Psoas muscle (tissue), 8 donors: ENCODE measurements around the gene GAS6. TPM values are rescaled to one million over a fixed set of nuclear protein-coding genes. Genes with fewer than 3 reads are reported as not detected.

Source experiments
- ATAC-seq, 4 donors: fragments of 200-7000 bp; cut with Tn5 transposase; one replicate each; pipeline ENCODE4 v1.9.1; 2020; ENCODE audit warnings: moderate library complexity in 3 of 4, mild to moderate bottlenecking in 2 of 4
- DNase-seq, 2 donors: peaks; one replicate each; pipeline ENCODE4 v3.0.0-alpha.2; 2020
- H3K27ac ChIP-seq: fragments of 200-600 bp; one replicate; pipeline ENCODE4 v1.8.0; 2022
- H3K27me3 ChIP-seq, 3 donors: fragments of 200-600 bp in 1 of 3; one replicate each; pipeline versions ENCODE4 v1.6.1 to v1.8.0; 2013 to 2022; ENCODE audit warnings: low read length in 2 of 3, mild to moderate bottlenecking in 2 of 3, moderate library complexity in 1 of 3; ENCODE audit not compliant: insufficient read depth in 3 of 3
- H3K36me3 ChIP-seq, 2 donors: fragments of 200-600 bp in 1 of 2; one replicate each; pipeline versions ENCODE4 v1.6.1 to v1.8.0; 2013 to 2022; ENCODE audit warnings: low read depth in 1 of 2, mild to moderate bottlenecking in 1 of 2, moderate library complexity in 1 of 2; ENCODE audit not compliant: insufficient read depth in 1 of 2
- H3K4me1 ChIP-seq: fragments of 200-600 bp; one replicate; pipeline ENCODE4 v1.8.0; 2022
- H3K4me3 ChIP-seq: fragments of 200-600 bp; one replicate; pipeline ENCODE4 v1.8.0; 2022; ENCODE audit warnings: mild to moderate bottlenecking
- H3K9me3 ChIP-seq: fragments of 200-600 bp; one replicate; pipeline ENCODE4 v1.8.0; 2022
- CTCF ChIP-seq: fragments of 200-600 bp; IDR thresholded peaks from one replicate; pipeline ENCODE4 v1.8.0; 2022; ENCODE audit warnings: antibody characterized with exemption
- WGBS, 3 donors: extraction: QIAGEN DNeasy Blood & Tissue Kit; methylation state at CpG; one replicate each; pipeline versions ENCODE4 v1.1.6 to v1.1.7; 2013; 5-methylcytosine and 5-hydroxymethylcytosine counted together
- intact Hi-C, 2 donors: fragments of 100-400 bp; cut with DNase I; formaldehyde crosslinking; loops; one replicate each; pipeline versions ENCODE4 v1.11.0 to v1.14.2; 2022
- polyA plus RNA-seq, 3 donors: library from polyadenylated mRNA; stranded (reverse); fragments of 200-250 nt; gene quantifications; one replicate each; pipeline ENCODE4 v1.2.3, GENCODE V29; 2013
- total RNA-seq, 4 donors: library from RNA; stranded (reverse); fragmentation: NEBNext Ultra II Directional in 2 of 4; extraction: Animal tissue kit (Norgen Biotek cat#: 25700) in 2 of 4; gene quantifications; one replicate each; pipeline versions ENCODE4 v1.2.1 to v1.2.4, GENCODE V29; 2021 to 2023
- donor health status: healthy with polysubstance abuse.
- donor health status: DM: no; HTN: no; CAD: no; lungs with moderate emphysema.
- donor health status: Bipolar disorder and iron deficiency.
- donor health status: healthy.
- donor health status: DM: yes; HTN: yes; CAD: no.
- donor health status: DM: no; HTN: no; CAD: no.
- donor health status: DM: no; HTN: no; CAD: no.
- donor health status: DM: yes; HTN: yes; CAD: no.

The GAS6 gene
- total and polyA plus RNA-seq, 7 donors = 51.6 to 103 (median 65.8) TPM

GRCh38 chr13:113879017-113879416, 15.1 kb upstream of the GAS6 start:
- ATAC-seq (no peak), DNase-seq (no peak)
- Histone ChIP-seq H3K36me3 (no peaks in the 10 kb centered on the region), H3K4me3 (no peak overlapping the region), H3K4me1 (peaks cover 33% of the 10 kb centered on the region), H3K9me3 (no peaks in the 10 kb centered on the region), H3K27me3 (no peaks in the 10 kb centered on the region), H3K27ac (no peak overlapping the region)
- intact Hi-C loops = no loop called here
- WGBS, 3 donors = 63 to 68% (median 68%) methylated on average over 7 of the region's 7 CpGs
- TF ChIP-seq CTCF = no peak

- Histone ChIP-seq H3K36me3 (no peaks in the 10 kb centered on the region), H3K27me3 (no peaks in the 10 kb centered on the region), H3K4me1 (peaks cover 29% of the 10 kb centered on the region), H3K27ac (no peak overlapping the region), H3K9me3 (no peaks in the 10 kb centered on the region), H3K4me3 (no peak overlapping the region)
- 96 to 98% (median 96%) methylated on average over 21 of the region's 21 CpGs for WGBS, 3 donors
- no peak for TF ChIP-seq CTCF
- no peak for ATAC-seq
- intact Hi-C loops = no loop called here
- DNase-seq = no peak
These were observed 13.5 kb upstream of the GAS6 start for GRCh38 chr13:113877149-113877990.

GRCh38 chr13:113876346-113877148, 12.7 kb upstream of the GAS6 start:
- Histone ChIP-seq H3K4me1 (peaks cover 21% of the 10 kb centered on the region), H3K27me3 (no peaks in the 10 kb centered on the region), H3K27ac (no peak overlapping the region), H3K9me3 (no peaks in the 10 kb centered on the region), H3K36me3 (no peaks in the 10 kb centered on the region), H3K4me3 (no peak overlapping the region)
- no peak for TF ChIP-seq CTCF
- DNase-seq = no peak
- intact Hi-C loops = no loop called here
- no peak for ATAC-seq
- 81 to 92% (median 88%) methylated on average over 15 to 18 of the region's 18 CpGs for WGBS, 3 donors

GRCh38 chr13:113875837-113876281, 12.0 kb upstream of the GAS6 start:
- 75 to 89% (median 77%) methylated on average over 11 of the region's 11 CpGs for WGBS, 3 donors
- no peak for TF ChIP-seq CTCF
- peaks cover 14% of the 10 kb centered on the region for H3K4me1 ChIP-seq
- no peak for ATAC-seq
- H3K4me3 ChIP-seq = no peak overlapping the region
- H3K27ac ChIP-seq = no peak overlapping the region
- intact Hi-C loops = no loop called here
- no peaks in the 10 kb centered on the region for H3K27me3 ChIP-seq
- H3K9me3 ChIP-seq = no peaks in the 10 kb centered on the region
- no peak for DNase-seq
- H3K36me3 ChIP-seq = no peaks in the 10 kb centered on the region
